Ovary (tissue), 3 donors: Measurements from ENCODE around the gene HDAC7.

Experiments used
- CTCF ChIP-seq, 3 donors: fragments of 450-650 bp in 2 of 3; fragments of 200-600 bp in 1 of 3; IDR thresholded peaks; one replicate each; pipeline versions ENCODE4 v1.5.1 to v1.8.0; 2016 to 2022; ENCODE audit warnings: antibody characterized with exemption in 3 of 3, mild to moderate bottlenecking in 1 of 3
- EP300 ChIP-seq: sonication (generic); formaldehyde crosslinking; IDR thresholded peaks from one replicate; pipeline ENCODE4 v1.6.1; 2017; ENCODE audit warnings: antibody characterized with exemption
- POLR2A ChIP-seq: fragments of 450-650 bp; IDR thresholded peaks from one replicate; pipeline ENCODE4 v1.6.1; 2017; ENCODE audit warnings: antibody characterized with exemption, mild to moderate bottlenecking, moderate library complexity
- donor health status: DM: no; HTN: no; CAD: no.

- TF ChIP-seq POLR2A (no peak), CTCF (IDR thresholded peaks at IDR 0.05) (no peak), EP300 (no peak)
Measured at GRCh38 chr12:47744778-47745436, 74.8 kb downstream of the HDAC7 start.
